PC-3 (cell line): ENCODE data around the gene MYO9A.

Experiments
- EZH2 ChIP-seq: fragments of 300-600 bp; sonication (generic); IDR thresholded peaks from one replicate; pipeline ENCODE4 v1.6.1; 2017; ENCODE audit warnings: antibody characterized with exemption, mild to moderate bottlenecking, low read length; ENCODE audit not compliant: unreplicated experiment
- TF ChIP-seq, protein P1 (sequence below): fragments of 300-600 bp; sonication (generic); conservative IDR thresholded peaks from 2 replicates; pipeline ENCODE4 v1.5.1; 2017; ENCODE audit warnings: antibody characterized with exemption, low read depth, mild to moderate bottlenecking, low read length

DNA sequence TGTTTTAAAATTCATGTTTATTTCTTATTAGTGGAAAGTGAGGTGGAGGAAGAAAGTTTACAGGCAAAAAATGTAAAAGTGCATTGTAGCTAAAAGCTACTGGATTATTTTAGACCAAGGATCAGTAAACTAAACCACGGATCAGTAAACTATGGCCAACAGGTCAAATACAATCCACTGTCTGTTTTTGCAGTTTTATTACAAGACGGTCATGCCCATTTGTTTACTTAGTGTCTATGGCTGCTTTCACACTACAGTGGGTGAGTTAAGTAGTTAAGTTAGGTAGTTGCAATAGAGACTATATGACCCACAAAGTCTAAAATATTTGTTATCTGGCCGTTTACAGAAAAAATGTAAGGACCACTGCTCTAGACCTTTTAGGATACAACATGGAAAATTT lies 225.6 kb downstream of the MYO9A start:
- TF ChIP-seq, protein P1, sequence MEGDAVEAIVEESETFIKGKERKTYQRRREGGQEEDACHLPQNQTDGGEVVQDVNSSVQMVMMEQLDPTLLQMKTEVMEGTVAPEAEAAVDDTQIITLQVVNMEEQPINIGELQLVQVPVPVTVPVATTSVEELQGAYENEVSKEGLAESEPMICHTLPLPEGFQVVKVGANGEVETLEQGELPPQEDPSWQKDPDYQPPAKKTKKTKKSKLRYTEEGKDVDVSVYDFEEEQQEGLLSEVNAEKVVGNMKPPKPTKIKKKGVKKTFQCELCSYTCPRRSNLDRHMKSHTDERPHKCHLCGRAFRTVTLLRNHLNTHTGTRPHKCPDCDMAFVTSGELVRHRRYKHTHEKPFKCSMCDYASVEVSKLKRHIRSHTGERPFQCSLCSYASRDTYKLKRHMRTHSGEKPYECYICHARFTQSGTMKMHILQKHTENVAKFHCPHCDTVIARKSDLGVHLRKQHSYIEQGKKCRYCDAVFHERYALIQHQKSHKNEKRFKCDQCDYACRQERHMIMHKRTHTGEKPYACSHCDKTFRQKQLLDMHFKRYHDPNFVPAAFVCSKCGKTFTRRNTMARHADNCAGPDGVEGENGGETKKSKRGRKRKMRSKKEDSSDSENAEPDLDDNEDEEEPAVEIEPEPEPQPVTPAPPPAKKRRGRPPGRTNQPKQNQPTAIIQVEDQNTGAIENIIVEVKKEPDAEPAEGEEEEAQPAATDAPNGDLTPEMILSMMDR, result no peak
- no peak for TF ChIP-seq EZH2
